ENCODE data around the gene KRT6B.

The KRT6B gene

GRCh38 chr12:52474212-52474611 is 22.3 kb upstream of the KRT6B start (continued):
- TF ChIP-seq ZBTB49 (tag by site-specific recombination; IDR thresholded peaks at IDR 0.05; ENCODE audit: low read depth) (no peak), ZBTB17 (tag by site-specific recombination; IDR thresholded peaks at IDR 0.05) (no peak), ZNF707 (tag by site-specific recombination; IDR thresholded peaks at IDR 0.05) (no peak), ZNF175 (tag by site-specific recombination; IDR thresholded peaks at IDR 0.05) (no peak)

DNA sequence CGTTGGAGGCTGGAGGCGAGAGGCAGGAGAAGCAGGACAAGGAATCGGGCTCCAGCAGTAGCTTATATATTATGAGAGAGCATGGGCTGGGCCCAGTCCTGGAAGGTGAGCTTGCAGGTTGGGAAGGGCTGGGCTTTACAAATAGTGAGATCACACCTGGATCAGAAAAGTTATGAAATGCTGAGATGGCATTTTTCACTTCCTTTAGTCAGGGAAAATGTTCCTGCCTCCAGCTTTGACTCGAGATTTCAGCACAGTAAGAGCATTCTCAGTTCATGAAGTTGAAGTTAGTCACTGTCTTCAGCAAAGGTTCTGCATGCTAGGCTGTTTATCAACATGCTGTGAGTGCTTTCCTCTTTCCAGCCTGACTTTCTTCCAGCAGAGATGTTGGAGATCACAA is 21.8 kb upstream of the KRT6B start, which contains the start of gene KRT6C:
KRT6C (minus strand) TSS at position 38 of the 400 bp plus-strand sequence. CDS start 68 bp downstream, outside the sequence.
- no peaks in the 10 kb centered on the region for H3K9me3 ChIP-seq (ENCODE audit: control insufficient read depth, insufficient read depth, low read depth, low read length)
- POLR2A ChIA-PET = no interaction called here
- H3K36me3 ChIP-seq (ENCODE audit: control insufficient read depth in 2 of 2, insufficient read depth in 1 of 2, low read length in 2 of 2) = no peaks in the 10 kb centered on the region
- CTCF ChIA-PET = no interaction called here
- no peak for TF ChIP-seq ZNF423 (tag by site-specific recombination; IDR thresholded peaks at IDR 0.05)
- TF ChIP-seq ZNF19 (tag by site-specific recombination; IDR thresholded peaks at IDR 0.05; ENCODE audit: low read depth) = no peak
- no peak for TF ChIP-seq ZEB2 (tag by site-specific recombination; IDR thresholded peaks at IDR 0.05)
- no peak for TF ChIP-seq ELK4 (IDR thresholded peaks at IDR 0.05; ENCODE audit: borderline replicate concordance, low read depth, low read length)
- no peak for TF ChIP-seq OVOL3 (tag by site-specific recombination; IDR thresholded peaks at IDR 0.05)
- no peak for TF ChIP-seq IKZF3 (tag by site-specific recombination; IDR thresholded peaks at IDR 0.05)
- TF ChIP-seq ZFP37 (tag by site-specific recombination; IDR thresholded peaks at IDR 0.05) = no peak
- no peak for TF ChIP-seq ZNF544 (tag by site-specific recombination; IDR thresholded peaks at IDR 0.05)
- no peak for TF ChIP-seq ZBTB48 (tag by site-specific recombination; IDR thresholded peaks at IDR 0.05)
- TF ChIP-seq ZNF707 (tag by site-specific recombination; IDR thresholded peaks at IDR 0.05) = no peak
- no peak for TF ChIP-seq ZNF843 (tag by site-specific recombination; IDR thresholded peaks at IDR 0.05)
- no peak for TF ChIP-seq ZNF184 (tag by site-specific recombination; IDR thresholded peaks at IDR 0.05)
- TF ChIP-seq ZNF76 (tag by site-specific recombination; IDR thresholded peaks at IDR 0.05; ENCODE audit: borderline replicate concordance, low read depth) = no peak
- no peak within 1 kb of the TSS for H3K27ac ChIP-seq (ENCODE audit: extremely low read depth, low read depth, low read length)
- H3K4me1 ChIP-seq (ENCODE audit: control insufficient read depth, insufficient read depth, low read length) = no peaks in the 10 kb centered on the region
- H3K4me3 ChIP-seq (ENCODE audit: low read depth, low read length) = no peak within 1 kb of the TSS

DNA sequence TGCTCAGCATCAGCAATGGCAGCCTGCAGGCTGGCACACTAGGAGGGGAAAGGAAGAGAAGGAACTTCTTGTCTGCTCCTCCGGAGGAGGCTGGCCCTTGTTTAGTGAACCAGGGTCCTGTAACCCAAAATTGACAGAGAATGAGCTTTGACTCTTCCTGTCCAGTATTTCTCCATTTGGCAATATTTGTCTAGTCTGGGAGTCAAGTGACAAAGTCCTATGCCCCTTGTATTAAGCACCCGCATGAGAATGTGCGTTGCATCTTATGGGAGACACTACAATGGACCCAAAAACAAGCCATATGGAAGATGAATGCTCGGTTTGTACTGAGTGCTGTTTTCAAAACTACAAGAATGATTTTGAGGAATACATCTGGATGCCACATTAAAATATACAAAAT is 17.9 kb upstream of the KRT6B start:
- Histone ChIP-seq H3K4me3 (ENCODE audit: low read depth, low read length) (no peak overlapping the region), H3K4me1 (ENCODE audit: control insufficient read depth, insufficient read depth, low read length) (no peaks in the 10 kb centered on the region), H3K9me3 (ENCODE audit: control insufficient read depth, insufficient read depth, low read depth, low read length) (no peaks in the 10 kb centered on the region), H3K36me3 (ENCODE audit: control insufficient read depth in 2 of 2, insufficient read depth in 1 of 2, low read length in 2 of 2) (no peaks in the 10 kb centered on the region), H3K27ac (ENCODE audit: extremely low read depth, low read depth, low read length) (no peak overlapping the region)
- POLR2A ChIA-PET = no interaction called here
- TF ChIP-seq BCL11A (tag by site-specific recombination; IDR thresholded peaks at IDR 0.05; ENCODE audit: low read depth) = no peak
- TF ChIP-seq ZNF426 (tag by site-specific recombination; IDR thresholded peaks at IDR 0.05) = no peak
- TF ChIP-seq ZNF48 (tag by site-specific recombination; IDR thresholded peaks at IDR 0.05) = no peak
- TF ChIP-seq ZNF785 (tag by site-specific recombination; IDR thresholded peaks at IDR 0.05) = no peak
- TF ChIP-seq ZNF473 (tag by site-specific recombination; IDR thresholded peaks at IDR 0.05) = no peak
- TF ChIP-seq, protein P1, sequence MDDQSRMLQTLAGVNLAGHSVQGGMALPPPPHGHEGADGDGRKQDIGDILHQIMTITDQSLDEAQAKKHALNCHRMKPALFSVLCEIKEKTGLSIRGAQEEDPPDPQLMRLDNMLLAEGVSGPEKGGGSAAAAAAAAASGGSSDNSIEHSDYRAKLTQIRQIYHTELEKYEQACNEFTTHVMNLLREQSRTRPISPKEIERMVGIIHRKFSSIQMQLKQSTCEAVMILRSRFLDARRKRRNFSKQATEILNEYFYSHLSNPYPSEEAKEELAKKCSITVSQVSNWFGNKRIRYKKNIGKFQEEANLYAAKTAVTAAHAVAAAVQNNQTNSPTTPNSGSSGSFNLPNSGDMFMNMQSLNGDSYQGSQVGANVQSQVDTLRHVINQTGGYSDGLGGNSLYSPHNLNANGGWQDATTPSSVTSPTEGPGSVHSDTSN (CRISPR knock-in tag; IDR thresholded peaks at IDR 0.05) = no peak
- no peak for TF ChIP-seq SCRT1 (tag by site-specific recombination; IDR thresholded peaks at IDR 0.05; ENCODE audit: borderline replicate concordance)
- no peak for TF ChIP-seq ZNF514 (tag by site-specific recombination; IDR thresholded peaks at IDR 0.05)
- no peak for TF ChIP-seq ZNF248 (tag by site-specific recombination; IDR thresholded peaks at IDR 0.05)
- TF ChIP-seq ZBTB21 (tag by site-specific recombination; IDR thresholded peaks at IDR 0.05) = no peak
- TF ChIP-seq ZNF157 (tag by site-specific recombination; IDR thresholded peaks at IDR 0.05) = no peak
- TF ChIP-seq PRDM6 (tag by site-specific recombination; IDR thresholded peaks at IDR 0.05) = no peak
- TF ChIP-seq ZBTB17 (tag by site-specific recombination; IDR thresholded peaks at IDR 0.05) = no peak
- CTCF ChIA-PET = no interaction called here

Measured in HEK293 (cell line).